Hepatocyte (in vitro differentiated cells): Measurements from ENCODE around the gene PREX1.

Experiments
- CTCF ChIP-seq: fragments of 200-600 bp; sonication (generic); IDR thresholded peaks from 2 replicates; pipeline ENCODE4 v1.5.1; 2016; ENCODE audit warnings: antibody characterized with exemption, mild to moderate bottlenecking; ENCODE audit not compliant: poor library complexity
- EZH2 ChIP-seq: fragments of 200-600 bp; sonication (generic); IDR thresholded peaks from 2 replicates; pipeline ENCODE4 v1.6.1; 2016; ENCODE audit warnings: antibody characterized with exemption, mild to moderate bottlenecking, borderline replicate concordance

- TF ChIP-seq CTCF (no peak), EZH2 (no peak)
These were observed 106.3 kb downstream of the PREX1 start for GRCh38 chr20:48721324-48722001.
